ENCODE results near the gene WDR36. TPM values are rescaled to one million over a fixed set of nuclear protein-coding genes. Genes with fewer than 3 reads are reported as not detected.

WDR36 gene
- polyA plus RNA-seq, 2 of the 4 experiments (the other 2 are of a cell fraction): 15.3 to 38.1 TPM

DNA sequence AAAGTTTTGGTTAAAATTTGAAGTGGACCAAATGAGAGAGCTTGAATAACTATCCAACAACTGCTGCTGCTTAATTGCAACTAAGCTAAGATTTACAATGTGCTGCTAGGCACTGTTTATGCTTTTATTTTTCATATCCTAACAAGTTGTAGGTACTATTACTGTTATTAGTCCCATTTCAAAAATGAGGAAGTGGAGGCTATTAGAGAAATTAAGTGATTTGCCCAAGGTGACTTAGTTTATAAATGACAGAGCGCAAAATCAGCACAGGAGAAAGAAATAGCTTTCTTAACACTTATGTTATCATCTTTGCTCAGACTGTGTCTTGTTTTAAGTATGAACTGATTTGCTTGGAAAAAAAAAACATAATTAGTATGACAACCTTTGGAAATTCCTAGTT lies 23.1 kb downstream of the WDR36 start:
- CTCF ChIA-PET: no interaction called here

GRCh38 chr5:111116550-111116949 lies 24.4 kb downstream of the WDR36 start:
- ChIA-PET POLR2A (no interaction called here), CTCF (no interaction called here)
- Histone ChIP-seq H3K4me3 (no peak overlapping the region), H3K27ac (no peak overlapping the region), H3K4me1 (no peaks in the 10 kb centered on the region), H3K4me2 (no peak overlapping the region), H3K9me3 (no peaks in the 10 kb centered on the region)
- no peak for ATAC-seq
- no peak for FAIRE-seq
- WGBS (ENCODE audit: missing lambda C conversion rate): 78% methylated on average over 1 of the region's 1 CpG
- TF ChIP-seq, protein P1, sequence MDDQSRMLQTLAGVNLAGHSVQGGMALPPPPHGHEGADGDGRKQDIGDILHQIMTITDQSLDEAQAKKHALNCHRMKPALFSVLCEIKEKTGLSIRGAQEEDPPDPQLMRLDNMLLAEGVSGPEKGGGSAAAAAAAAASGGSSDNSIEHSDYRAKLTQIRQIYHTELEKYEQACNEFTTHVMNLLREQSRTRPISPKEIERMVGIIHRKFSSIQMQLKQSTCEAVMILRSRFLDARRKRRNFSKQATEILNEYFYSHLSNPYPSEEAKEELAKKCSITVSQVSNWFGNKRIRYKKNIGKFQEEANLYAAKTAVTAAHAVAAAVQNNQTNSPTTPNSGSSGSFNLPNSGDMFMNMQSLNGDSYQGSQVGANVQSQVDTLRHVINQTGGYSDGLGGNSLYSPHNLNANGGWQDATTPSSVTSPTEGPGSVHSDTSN (IDR thresholded peaks at IDR 0.05): no peak
- TF ChIP-seq RNF2 (IDR thresholded peaks at IDR 0.05; ENCODE audit: borderline replicate concordance, low read depth) (no peak), MYC (IDR thresholded peaks at IDR 0.05; ENCODE audit: borderline replicate concordance, low read length) (no peak)
- no peak for DNase-seq (ENCODE audit: low read depth in 1 of 2, low spot score in 1 of 2)

More for the DNA sequence above, 23.1 kb downstream of the WDR36 start:
- Histone ChIP-seq H3K27ac (no peak overlapping the region), H3K9me3 (no peaks in the 10 kb centered on the region), H3K4me3 (no peak overlapping the region), H3K4me2 (no peak overlapping the region), H3K4me1 (no peaks in the 10 kb centered on the region)
- POLR2A ChIA-PET: no interaction called here
- DNase-seq (ENCODE audit: low read depth in 1 of 2, low spot score in 1 of 2) (no peak), ATAC-seq (no peak), FAIRE-seq (no peak)
- no peak for TF ChIP-seq KDM5A (IDR thresholded peaks at IDR 0.05)
- TF ChIP-seq POLR2AphosphoS2 (conservative IDR thresholded peaks at IDR 0.05; ENCODE audit: low read length): no peak
- TF ChIP-seq JUN (IDR thresholded peaks at IDR 0.05): no peak
- TF ChIP-seq GATA3 (IDR thresholded peaks at IDR 0.05; ENCODE audit: borderline replicate concordance): no peak
- no peak for TF ChIP-seq MAX (IDR thresholded peaks at IDR 0.05)
- TF ChIP-seq, protein P2, sequence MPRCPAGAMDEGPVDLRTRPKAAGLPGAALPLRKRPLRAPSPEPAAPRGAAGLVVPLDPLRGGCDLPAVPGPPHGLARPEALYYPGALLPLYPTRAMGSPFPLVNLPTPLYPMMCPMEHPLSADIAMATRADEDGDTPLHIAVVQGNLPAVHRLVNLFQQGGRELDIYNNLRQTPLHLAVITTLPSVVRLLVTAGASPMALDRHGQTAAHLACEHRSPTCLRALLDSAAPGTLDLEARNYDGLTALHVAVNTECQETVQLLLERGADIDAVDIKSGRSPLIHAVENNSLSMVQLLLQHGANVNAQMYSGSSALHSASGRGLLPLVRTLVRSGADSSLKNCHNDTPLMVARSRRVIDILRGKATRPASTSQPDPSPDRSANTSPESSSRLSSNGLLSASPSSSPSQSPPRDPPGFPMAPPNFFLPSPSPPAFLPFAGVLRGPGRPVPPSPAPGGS (IDR thresholded peaks at IDR 0.05): no peak
- TF ChIP-seq RFX5 (IDR thresholded peaks at IDR 0.05): no peak
- TF ChIP-seq EP300 (IDR thresholded peaks at IDR 0.05): no peak
- TF ChIP-seq, protein P3, sequence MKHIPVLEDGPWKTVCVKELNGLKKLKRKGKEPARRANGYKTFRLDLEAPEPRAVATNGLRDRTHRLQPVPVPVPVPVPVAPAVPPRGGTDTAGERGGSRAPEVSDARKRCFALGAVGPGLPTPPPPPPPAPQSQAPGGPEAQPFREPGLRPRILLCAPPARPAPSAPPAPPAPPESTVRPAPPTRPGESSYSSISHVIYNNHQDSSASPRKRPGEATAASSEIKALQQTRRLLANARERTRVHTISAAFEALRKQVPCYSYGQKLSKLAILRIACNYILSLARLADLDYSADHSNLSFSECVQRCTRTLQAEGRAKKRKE (CRISPR knock-in tag; IDR thresholded peaks at IDR 0.05; ENCODE audit: low read depth): no peak
- no peak for TF ChIP-seq FOXS1 (CRISPR knock-in tag; IDR thresholded peaks at IDR 0.05)
- TF ChIP-seq JUNB (IDR thresholded peaks at IDR 0.05): no peak
- TF ChIP-seq HEYL (CRISPR knock-in tag; IDR thresholded peaks at IDR 0.05): no peak
- TF ChIP-seq SREBF2 (IDR thresholded peaks at IDR 0.05): no peak
- no peak for TF ChIP-seq BHLHE40 (IDR thresholded peaks at IDR 0.05; ENCODE audit: low read depth, low read length)
- TF ChIP-seq EHF (CRISPR knock-in tag; IDR thresholded peaks at IDR 0.05): no peak
- no peak for TF ChIP-seq KDM1A (IDR thresholded peaks at IDR 0.05; ENCODE audit: low read depth)
- no peak for TF ChIP-seq CBX8 (IDR thresholded peaks at IDR 0.05)
- no peak for TF ChIP-seq RAD21 (conservative IDR thresholded peaks at IDR 0.05 in 1 of 2, IDR thresholded peaks at IDR 0.05 in 1 of 2)
- TF ChIP-seq HES2 (IDR thresholded peaks at IDR 0.05): no peak
- 100% methylated on average over 1 of the region's 1 CpG for WGBS (ENCODE audit: missing lambda C conversion rate)

GRCh38 chr5:111117136-111117535 lies 25.0 kb downstream of the WDR36 start:
- ChIA-PET CTCF (no interaction called here), POLR2A (no interaction called here)
- no peak overlapping the region for H3K4me3 ChIP-seq
- H3K9me3 ChIP-seq: no peaks in the 10 kb centered on the region
- WGBS (ENCODE audit: missing lambda C conversion rate): 80% methylated on average over 1 of the region's 1 CpG
- H3K4me2 ChIP-seq: no peak overlapping the region
- no peak for ATAC-seq
- no peaks in the 10 kb centered on the region for H3K4me1 ChIP-seq
- no peak for DNase-seq (ENCODE audit: low read depth in 1 of 2, low spot score in 1 of 2)
- TF ChIP-seq EHMT2 (IDR thresholded peaks at IDR 0.05; ENCODE audit: low read depth) (no peak), HOXB13 (CRISPR knock-in tag; IDR thresholded peaks at IDR 0.05; ENCODE audit: low read depth) (no peak), FOXS1 (CRISPR knock-in tag; IDR thresholded peaks at IDR 0.05) (no peak), ESRRA (IDR thresholded peaks at IDR 0.05; ENCODE audit: borderline replicate concordance, low read length) (no peak), JUNB (IDR thresholded peaks at IDR 0.05) (no peak), CHD2 (IDR thresholded peaks at IDR 0.05; ENCODE audit: low read length, partially characterized antibody) (no peak), RNF2 (IDR thresholded peaks at IDR 0.05; ENCODE audit: borderline replicate concordance, low read depth) (no peak), CTCF (IDR thresholded peaks at IDR 0.05) (no peak), MAFK (IDR thresholded peaks at IDR 0.05; ENCODE audit: partially characterized antibody) (no peak), JUN (IDR thresholded peaks at IDR 0.05) (no peak), BHLHE40 (IDR thresholded peaks at IDR 0.05; ENCODE audit: low read depth, low read length) (no peak), ZSCAN20 (CRISPR knock-in tag; IDR thresholded peaks at IDR 0.05) (no peak)
- H3K27ac ChIP-seq: no peak overlapping the region
- FAIRE-seq: no peak
